Progenitor cell of endocrine pancreas (in vitro differentiated cells): ENCODE data around the gene CMTM2. TPM values are rescaled to one million over a fixed set of nuclear protein-coding genes. Genes with fewer than 3 reads are reported as not detected.

ENCODE experiments used
- DNase-seq: peaks from one replicate; pipeline ENCODE4 v3.0.0; 2021; ENCODE audit warnings: low spot score; ENCODE audit not compliant: unreplicated experiment
- H3K27ac Mint-ChIP-seq: 2 replicates; pipeline ENCODE4 v1.8.0; 2021; ENCODE audit warnings: mild to moderate bottlenecking, moderate library complexity, mixed read lengths
- H3K27me3 Mint-ChIP-seq: 2 replicates; pipeline ENCODE4 v1.8.0; 2021; ENCODE audit warnings: mixed read lengths
- H3K36me3 Mint-ChIP-seq: 2 replicates; pipeline ENCODE4 v1.8.0; 2022; ENCODE audit warnings: mixed read lengths; ENCODE audit not compliant: insufficient read depth
- H3K4me1 Mint-ChIP-seq: 2 replicates; pipeline ENCODE4 v1.8.0; 2021; ENCODE audit warnings: low read depth, mixed read lengths
- H3K4me3 Mint-ChIP-seq: 2 replicates; pipeline ENCODE4 v1.8.0; 2021; ENCODE audit warnings: low read depth, mild to moderate bottlenecking, moderate library complexity, mixed read lengths
- H3K9me3 Mint-ChIP-seq: 2 replicates; pipeline ENCODE4 v1.8.0; 2021; ENCODE audit warnings: low read depth, mixed read lengths
- CTCF ChIP-seq: fragments of 200-600 bp; sonication (generic); IDR thresholded peaks from one replicate; pipeline ENCODE4 v1.5.0; 2021; ENCODE audit warnings: antibody characterized with exemption, mild to moderate bottlenecking; ENCODE audit not compliant: unreplicated experiment
- total RNA-seq: library from RNA; stranded (reverse); gene quantifications from 2 replicates; pipeline ENCODE4 v1.2.1, GENCODE V29; 2021

The CMTM2 gene
- total RNA-seq, 1 donor from 2014 or later = not detected

GRCh38 chr16:66554021-66554420, 25.2 kb upstream of the CMTM2 start:
- Mint-ChIP-seq H3K27me3 (no peaks in the 10 kb centered on the region), H3K4me3 (no peak overlapping the region), H3K9me3 (no peaks in the 10 kb centered on the region), H3K36me3 (peaks cover 10% of the 10 kb centered on the region), H3K4me1 (peaks cover 16% of the 10 kb centered on the region), H3K27ac (no peak overlapping the region)
- DNase-seq = no peak
- no peak for TF ChIP-seq CTCF

GRCh38 chr16:66554495-66554894, 24.8 kb upstream of the CMTM2 start:
- no peaks in the 10 kb centered on the region for H3K9me3 Mint-ChIP-seq
- TF ChIP-seq CTCF = no peak
- no peak overlapping the region for H3K4me3 Mint-ChIP-seq

GRCh38 chr16:66560107-66560506, 19.2 kb upstream of the CMTM2 start:
- TF ChIP-seq CTCF = no peak
- peaks cover 12% of the 10 kb centered on the region for H3K36me3 Mint-ChIP-seq

More at GRCh38 chr16:66554495-66554894, 24.8 kb upstream of the CMTM2 start:
- peaks cover 14% of the 10 kb centered on the region for H3K4me1 Mint-ChIP-seq
- no peak overlapping the region for H3K27ac Mint-ChIP-seq
- no peak for DNase-seq
- no peaks in the 10 kb centered on the region for H3K27me3 Mint-ChIP-seq
- peaks cover 10% of the 10 kb centered on the region for H3K36me3 Mint-ChIP-seq

GRCh38 chr16:66561381-66562080, 17.7 kb upstream of the CMTM2 start:
- H3K4me1 Mint-ChIP-seq = peaks cover 11% of the 10 kb centered on the region
- no peaks in the 10 kb centered on the region for H3K27me3 Mint-ChIP-seq
- H3K27ac Mint-ChIP-seq = no peak overlapping the region
- TF ChIP-seq CTCF = no peak
- H3K4me3 Mint-ChIP-seq = no peak overlapping the region
- H3K9me3 Mint-ChIP-seq = no peaks in the 10 kb centered on the region
- H3K36me3 Mint-ChIP-seq = peaks cover 14% of the 10 kb centered on the region
- no peak for DNase-seq

More at GRCh38 chr16:66560107-66560506, 19.2 kb upstream of the CMTM2 start:
- peaks cover 11% of the 10 kb centered on the region for H3K4me1 Mint-ChIP-seq
- H3K27ac Mint-ChIP-seq = peak overlapping the region; percentile 63
- no peaks in the 10 kb centered on the region for H3K27me3 Mint-ChIP-seq
- no peaks in the 10 kb centered on the region for H3K9me3 Mint-ChIP-seq
- no peak for DNase-seq
- no peak overlapping the region for H3K4me3 Mint-ChIP-seq

GRCh38 chr16:66562409-66562808, 16.9 kb upstream of the CMTM2 start:
- Mint-ChIP-seq H3K36me3 (peaks cover 17% of the 10 kb centered on the region), H3K27ac (no peak overlapping the region), H3K4me3 (no peak overlapping the region), H3K4me1 (peaks cover 11% of the 10 kb centered on the region), H3K27me3 (no peaks in the 10 kb centered on the region), H3K9me3 (no peaks in the 10 kb centered on the region)
- no peak for TF ChIP-seq CTCF
- DNase-seq = no peak
